Gastroesophageal sphincter (tissue), 4 donors: ENCODE measurements around the gene MS4A12. TPM values are rescaled to one million over a fixed set of nuclear protein-coding genes. Genes with fewer than 3 reads are reported as not detected.
"Not testable (repeated sequence)": the region's sequence is repeated elsewhere in the genome, so short reads cannot be mapped to it uniquely, and the experiment has no call there.

ENCODE experiments used
- ATAC-seq: fragments of 150-250 bp; one replicate; pipeline ENCODE4 v1.9.1; 2016; ENCODE audit warnings: mild to moderate bottlenecking, moderate library complexity
- H3K27ac ChIP-seq, 4 donors: fragments of 200-600 bp; sonication (generic) in 3 of 4; 1 replicate in 3 of 4; 2 replicates in 1 of 4; pipeline ENCODE4 v1.5.1; 2016 to 2019
- H3K27me3 ChIP-seq: fragments of 200-600 bp; sonication (generic); one replicate; pipeline ENCODE4 v1.5.1; 2019
- H3K36me3 ChIP-seq, 2 donors: fragments of 200-600 bp; sonication (generic); one replicate each; pipeline ENCODE4 v1.5.1; 2019; ENCODE audit warnings: control low read depth in 1 of 2
- H3K4me1 ChIP-seq, 3 donors: fragments of 200-600 bp; sonication (generic); 1 replicate in 2 of 3; 2 replicates in 1 of 3; pipeline ENCODE4 v1.5.1; 2016 to 2019; ENCODE audit warnings: control low read depth in 2 of 3
- H3K4me3 ChIP-seq, 2 donors: fragments of 200-600 bp; sonication (generic); one replicate each; pipeline ENCODE4 v1.5.1; 2019; ENCODE audit warnings: mild to moderate bottlenecking in 1 of 2, moderate library complexity in 1 of 2
- H3K9me3 ChIP-seq, 3 donors: fragments of 200-600 bp; sonication (generic); one replicate each; pipeline ENCODE4 v1.5.1; 2017 to 2019; ENCODE audit warnings: control low read depth in 2 of 3
- CTCF ChIP-seq, 4 experiments: fragments of 200-600 bp in 2 of 4; fragments of 450-650 bp in 2 of 4; sonication (generic) in 1 of 4; IDR thresholded peaks; one replicate each; pipeline ENCODE4 v1.5.1; 2017 to 2019; ENCODE audit warnings: antibody characterized with exemption in 4 of 4, mild to moderate bottlenecking in 2 of 4, moderate library complexity in 2 of 4
- EP300 ChIP-seq: sonication (generic); formaldehyde crosslinking; IDR thresholded peaks from one replicate; pipeline ENCODE4 v1.6.1; 2017; ENCODE audit warnings: antibody characterized with exemption, mild to moderate bottlenecking
- POLR2A ChIP-seq, 2 donors: fragments of 450-650 bp; IDR thresholded peaks; one replicate each; pipeline ENCODE4 v1.6.1; 2017; ENCODE audit warnings: antibody characterized with exemption in 2 of 2, mild to moderate bottlenecking in 2 of 2, moderate library complexity in 1 of 2
- POLR2AphosphoS5 ChIP-seq: sonication (generic); formaldehyde crosslinking; IDR thresholded peaks from one replicate; pipeline ENCODE4 v1.6.1; 2017; ENCODE audit warnings: antibody characterized with exemption
- WGBS, 2 donors: methylation state at CpG; one replicate each; pipeline ENCODE4 v1.1.5; 2018; ENCODE audit warnings: low coverage in 1 of 2; 5-methylcytosine and 5-hydroxymethylcytosine counted together
- total RNA-seq, 4 donors: library from RNA; depleted of rRNA; stranded (reverse); fragments of >200 nt; gene quantifications; one replicate each; pipeline ENCODE4 v1.1.0, GENCODE V29; 2016

The MS4A12 gene
- total RNA-seq, result not detected

DNA sequence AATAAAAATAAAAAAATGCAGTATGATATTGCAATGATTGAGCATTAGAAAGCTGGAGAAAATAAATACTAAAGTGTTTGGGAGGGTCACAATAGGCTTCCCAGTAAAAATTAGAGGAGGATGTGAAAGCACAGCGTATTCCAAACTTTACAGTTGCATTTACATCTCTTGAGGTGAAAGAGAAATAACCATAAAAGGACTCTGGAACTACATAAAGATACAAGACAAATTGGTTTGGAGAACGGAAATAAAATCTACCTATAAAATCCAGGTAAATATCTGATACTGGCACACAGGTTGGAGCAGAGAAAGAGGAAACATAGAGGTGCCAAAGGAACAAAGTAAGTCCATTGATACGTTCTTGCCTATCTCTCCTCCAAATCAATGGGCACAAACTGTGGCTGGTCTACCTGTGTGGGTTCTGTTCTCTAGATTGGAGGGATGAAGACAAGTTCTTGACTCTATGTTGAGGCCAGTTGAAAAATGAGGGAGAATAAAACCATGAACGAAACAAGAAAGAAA is at the start of gene MS4A12:
Gene MS4A12 (plus strand): TSS at position 291 of the 522 bp plus-strand sequence. CDS start 4,541 bp downstream, outside the sequence.
- TF ChIP-seq CTCF (IDR thresholded peaks at IDR 0.05), result no peak
- TF ChIP-seq POLR2A (IDR thresholded peaks at IDR 0.05), result no peak
- TF ChIP-seq EP300, result no peak
- TF ChIP-seq POLR2AphosphoS5, result no peak
- no peak within 1 kb of the TSS for H3K4me3 ChIP-seq
- H3K27me3 ChIP-seq, result no peaks in the 10 kb centered on the region

DNA sequence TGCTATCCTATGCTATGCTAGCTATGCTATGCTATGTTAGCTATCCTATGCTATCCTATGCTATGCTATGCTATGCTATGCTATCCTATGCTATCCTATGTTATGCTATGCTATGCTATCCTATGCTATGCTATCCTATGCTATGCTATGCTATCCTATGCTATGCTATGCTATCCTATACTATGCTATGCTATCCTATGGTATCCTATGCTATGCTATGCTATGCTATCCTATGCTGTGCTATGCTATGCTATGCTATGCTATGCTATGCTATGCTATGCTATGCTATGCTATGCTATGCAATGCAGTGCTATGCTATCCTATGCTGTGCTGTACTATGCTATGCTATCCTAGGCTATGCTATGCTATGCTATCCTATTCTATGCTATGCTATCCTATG is 45.5 kb upstream of the MS4A12 start:
- Histone ChIP-seq H3K27me3 (no peaks in the 10 kb centered on the region), H3K27ac (no peak overlapping the region), H3K36me3 (no peaks in the 10 kb centered on the region), H3K4me3 (no peak overlapping the region), H3K4me1 (no peaks in the 10 kb centered on the region), H3K9me3 (no peaks in the 10 kb centered on the region)
- no peak for ATAC-seq
- TF ChIP-seq POLR2A (IDR thresholded peaks at IDR 0.05) (no peak), EP300 (no peak), POLR2AphosphoS5 (no peak), CTCF (IDR thresholded peaks at IDR 0.05) (no peak)

More for the DNA sequence above, at the start of gene MS4A12:
- Histone ChIP-seq H3K27ac (no peak within 1 kb of the TSS), H3K36me3 (no peaks in the 10 kb centered on the region), H3K9me3 (no peaks in the 10 kb centered on the region), H3K4me1 (no peaks in the 10 kb centered on the region)
- 56 to 76% methylated on average over 2 to 4 of the region's 4 CpGs for WGBS, 2 donors
- no peak for ATAC-seq

GRCh38 chr11:60447846-60448245 is 44.7 kb upstream of the MS4A12 start:
- H3K36me3 ChIP-seq, result no peaks in the 10 kb centered on the region
- no peaks in the 10 kb centered on the region for H3K4me1 ChIP-seq
- no peak overlapping the region for H3K4me3 ChIP-seq
- no peak overlapping the region for H3K27ac ChIP-seq
- H3K27me3 ChIP-seq, result no peaks in the 10 kb centered on the region
- ATAC-seq, result no peak
- TF ChIP-seq CTCF (IDR thresholded peaks at IDR 0.05) (no peak), POLR2AphosphoS5 (no peak), POLR2A (IDR thresholded peaks at IDR 0.05) (no peak), EP300 (no peak)
- no peaks in the 10 kb centered on the region for H3K9me3 ChIP-seq

GRCh38 chr11:60451185-60451584 is 41.4 kb upstream of the MS4A12 start:
- not testable (repeated sequence) for ATAC-seq, H3K4me1 ChIP-seq, H3K27ac ChIP-seq, H3K9me3 ChIP-seq, H3K4me3 ChIP-seq, H3K36me3 ChIP-seq, H3K27me3 ChIP-seq
- WGBS, 2 donors, result no CpG with 5 or more reads among the region's 32 CpGs

GRCh38 chr11:60454212-60454611 is 38.4 kb upstream of the MS4A12 start:
- H3K27me3 ChIP-seq, result no peaks in the 10 kb centered on the region
- no peaks in the 10 kb centered on the region for H3K4me1 ChIP-seq
- H3K9me3 ChIP-seq, result no peaks in the 10 kb centered on the region
- no peak overlapping the region for H3K27ac ChIP-seq
- no peaks in the 10 kb centered on the region for H3K36me3 ChIP-seq
- H3K4me3 ChIP-seq, result no peak overlapping the region
- ATAC-seq, result no peak
- TF ChIP-seq CTCF (IDR thresholded peaks at IDR 0.05) (no peak), POLR2A (IDR thresholded peaks at IDR 0.05) (no peak), POLR2AphosphoS5 (no peak), EP300 (no peak)
